Breast epithelium (tissue), 3 donors: ENCODE results near the gene AQR.

ENCODE experiments used
- POLR2A ChIP-seq: fragments of 450-650 bp; IDR thresholded peaks from one replicate; pipeline ENCODE4 v1.6.1; 2016; ENCODE audit warnings: antibody characterized with exemption, mild to moderate bottlenecking, moderate library complexity
- POLR2AphosphoS5 ChIP-seq, 3 donors: sonication (generic); formaldehyde crosslinking; IDR thresholded peaks; one replicate each; pipeline ENCODE4 v1.6.1; 2017; ENCODE audit warnings: antibody characterized with exemption in 3 of 3
- TF ChIP-seq, protein P1 (sequence below), 3 donors: fragments of 450-650 bp; IDR thresholded peaks; one replicate each; pipeline ENCODE4 v1.5.1; 2016 to 2017; ENCODE audit warnings: antibody characterized with exemption in 3 of 3, mild to moderate bottlenecking in 3 of 3, moderate library complexity in 3 of 3

DNA sequence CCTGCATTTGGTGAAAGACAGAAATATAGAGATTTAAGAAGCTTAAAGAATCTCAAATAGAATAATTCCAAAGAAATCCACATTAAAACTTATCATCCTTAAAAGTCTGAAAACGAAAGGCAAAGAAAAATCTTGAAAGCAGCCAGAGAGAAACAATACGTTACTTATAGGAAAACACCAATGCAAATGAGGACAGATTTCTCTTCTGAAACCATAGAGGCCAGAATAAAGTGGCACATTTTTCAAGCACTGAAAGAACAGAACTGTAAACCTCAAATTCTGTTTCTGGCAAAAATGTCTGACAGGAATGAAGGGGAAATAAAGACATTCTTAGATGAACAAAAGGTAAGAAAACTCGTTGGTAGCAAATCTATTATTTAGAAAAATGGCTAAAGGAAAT lies 160.4 kb downstream of the AQR start:
- TF ChIP-seq, protein P1, sequence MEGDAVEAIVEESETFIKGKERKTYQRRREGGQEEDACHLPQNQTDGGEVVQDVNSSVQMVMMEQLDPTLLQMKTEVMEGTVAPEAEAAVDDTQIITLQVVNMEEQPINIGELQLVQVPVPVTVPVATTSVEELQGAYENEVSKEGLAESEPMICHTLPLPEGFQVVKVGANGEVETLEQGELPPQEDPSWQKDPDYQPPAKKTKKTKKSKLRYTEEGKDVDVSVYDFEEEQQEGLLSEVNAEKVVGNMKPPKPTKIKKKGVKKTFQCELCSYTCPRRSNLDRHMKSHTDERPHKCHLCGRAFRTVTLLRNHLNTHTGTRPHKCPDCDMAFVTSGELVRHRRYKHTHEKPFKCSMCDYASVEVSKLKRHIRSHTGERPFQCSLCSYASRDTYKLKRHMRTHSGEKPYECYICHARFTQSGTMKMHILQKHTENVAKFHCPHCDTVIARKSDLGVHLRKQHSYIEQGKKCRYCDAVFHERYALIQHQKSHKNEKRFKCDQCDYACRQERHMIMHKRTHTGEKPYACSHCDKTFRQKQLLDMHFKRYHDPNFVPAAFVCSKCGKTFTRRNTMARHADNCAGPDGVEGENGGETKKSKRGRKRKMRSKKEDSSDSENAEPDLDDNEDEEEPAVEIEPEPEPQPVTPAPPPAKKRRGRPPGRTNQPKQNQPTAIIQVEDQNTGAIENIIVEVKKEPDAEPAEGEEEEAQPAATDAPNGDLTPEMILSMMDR (IDR thresholded peaks at IDR 0.05), result no peak
- no peak for TF ChIP-seq POLR2A
- no peak for TF ChIP-seq POLR2AphosphoS5 (IDR thresholded peaks at IDR 0.05)
